GM15510 (cell line): ENCODE results near the gene NHERF2.

Source experiments
- POLR2A ChIP-seq: IDR thresholded peaks from 3 replicates; pipeline ENCODE4 v1.6.1; 2011; ENCODE audit warnings: borderline replicate concordance; ENCODE audit not compliant: insufficient read length; ENCODE audit errors: extremely low read depth

The NHERF2 gene

GRCh38 chr16:2009164-2009711 lies 17.5 kb upstream of the NHERF2 start:
- no peak for TF ChIP-seq POLR2A

GRCh38 chr16:2009791-2010510 lies 16.8 kb upstream of the NHERF2 start, which contains the start of gene ZNF598:
Gene ZNF598, minus strand, starts transcription at chr16:2009821.
- peak; percentile 93 for TF ChIP-seq POLR2A

GRCh38 chr16:2013527-2013926 lies 13.2 kb upstream of the NHERF2 start:
- no peak for TF ChIP-seq POLR2A

GRCh38 chr16:2015117-2015946 lies 11.4 kb upstream of the NHERF2 start:
- TF ChIP-seq POLR2A, result no peak

GRCh38 chr16:2015947-2016208 lies 10.8 kb upstream of the NHERF2 start:
- no peak for TF ChIP-seq POLR2A

GRCh38 chr16:2016407-2016922 lies 10.2 kb upstream of the NHERF2 start:
- no peak for TF ChIP-seq POLR2A

GRCh38 chr16:2019518-2019920 lies 7.2 kb upstream of the NHERF2 start, which contains the start of gene NPW:
Gene NPW, plus strand, starts transcription at chr16:2019785.
- TF ChIP-seq POLR2A, result no peak

GRCh38 chr16:2019921-2020831 lies 6.5 kb upstream of the NHERF2 start:
- TF ChIP-seq POLR2A, result no peak

- TF ChIP-seq POLR2A, result no peak
Measured at GRCh38 chr16:2022723-2023091, 4.0 kb upstream of the NHERF2 start.

GRCh38 chr16:2023092-2024031 lies 3.3 kb upstream of the NHERF2 start:
- TF ChIP-seq POLR2A, result peak; percentile 40

GRCh38 chr16:2024032-2024420 lies 2.7 kb upstream of the NHERF2 start:
- TF ChIP-seq POLR2A, result no peak

GRCh38 chr16:2025251-2025650 lies 1.5 kb upstream of the NHERF2 start:
- no peak for TF ChIP-seq POLR2A

GRCh38 chr16:2025878-2026460 lies 733 bp upstream of the NHERF2 start:
- no peak for TF ChIP-seq POLR2A
